ENCODE data around the gene C21orf58. TPM values are rescaled to one million over a fixed set of nuclear protein-coding genes. Genes with fewer than 3 reads are reported as not detected.

The C21orf58 gene
- total and polyA plus RNA-seq, 2 experiments from 2014 or later, result 17.7 to 23.9 TPM

DNA sequence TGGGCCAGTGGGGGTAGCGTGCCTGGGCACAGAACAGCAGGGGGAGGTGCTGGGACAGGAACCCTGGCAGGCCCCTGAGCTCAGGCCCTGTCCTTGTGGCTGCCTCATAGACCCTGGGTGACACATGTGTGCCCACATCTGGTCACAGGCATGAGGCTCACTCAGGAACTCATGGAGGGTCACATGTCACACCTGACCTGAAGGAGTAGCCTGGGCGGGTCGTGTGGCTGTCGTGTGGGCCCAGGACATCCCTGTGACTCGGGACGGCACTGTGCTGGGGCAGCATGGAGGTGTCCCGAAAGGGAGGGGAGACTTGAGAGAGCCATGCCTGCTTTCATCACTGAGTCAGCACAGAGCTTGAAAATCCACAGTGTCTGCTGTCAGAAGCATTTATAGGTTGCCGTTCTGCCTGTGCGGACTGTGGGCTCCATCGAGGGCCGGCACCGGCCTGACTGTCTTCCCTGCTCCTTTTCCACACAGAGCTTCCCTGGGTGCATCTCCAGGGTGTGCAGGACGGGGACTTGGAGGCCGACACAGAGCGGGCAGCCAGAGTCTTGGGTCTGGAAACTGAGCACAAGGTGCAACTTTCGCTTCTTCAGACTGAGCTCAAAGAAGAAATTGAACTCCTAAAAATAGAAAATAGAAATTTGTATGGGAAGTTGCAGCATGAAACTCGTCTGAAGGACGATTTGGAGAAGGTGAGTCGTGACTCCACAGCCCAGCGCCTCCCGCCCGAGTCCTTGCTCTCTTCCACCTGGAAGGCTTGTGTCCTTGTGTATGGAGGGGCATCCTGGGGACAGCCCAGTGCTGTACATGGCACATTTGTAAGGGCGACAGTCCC is 33.0 kb upstream of the C21orf58 start:
- Histone ChIP-seq H3K27ac (ENCODE audit: low read depth) (no peak overlapping the region), H3K4me2 (no peak overlapping the region), H3K4me3 (no peak overlapping the region), H2AFZ (no peak overlapping the region), H3F3A (replicated peaks; ENCODE audit: low read depth) (no peaks in the 10 kb centered on the region), H3K9me2 (ENCODE audit: insufficient read depth) (no peaks in the 10 kb centered on the region), H3K4me1 (ENCODE audit: insufficient read depth) (no peaks in the 10 kb centered on the region), H3K36me3 (ENCODE audit: insufficient read depth) (peaks cover 13% of the 10 kb centered on the region), H3K79me2 (replicated peaks; ENCODE audit: insufficient read depth) (peaks cover 11% of the 10 kb centered on the region; the same call in 1 of the 2 replicates), H4K20me1 (replicated peaks; ENCODE audit: insufficient read depth) (no peaks in the 10 kb centered on the region; the same call in 1 of the 2 replicates), H3K27me3 (ENCODE audit: insufficient read depth) (no peaks in the 10 kb centered on the region)
- Mint-ChIP-seq H3K27me3 (ENCODE audit: insufficient read depth, low read depth, poor library complexity) (peaks cover 12% of the 10 kb centered on the region), H3K4me1 (no peaks in the 10 kb centered on the region), H3K36me3 (ENCODE audit: low read depth) (peaks cover 56% of the 10 kb centered on the region), H3K9me3 (no peaks in the 10 kb centered on the region), H3K4me3 (no peak overlapping the region), H3K27ac (no peak overlapping the region)
- no peak for DNase-seq (ENCODE audit: low spot score)
- no peak for TF ChIP-seq ZNF331 (CRISPR knock-in tag; IDR thresholded peaks at IDR 0.05; ENCODE audit: low read depth)
- TF ChIP-seq STAT1 (IDR thresholded peaks at IDR 0.05; ENCODE audit: unreplicated experiment), result no peak
- no peak for TF ChIP-seq POLR2AphosphoS5 (IDR thresholded peaks at IDR 0.05; ENCODE audit: low read depth)
- TF ChIP-seq EZH2 (IDR thresholded peaks at IDR 0.05; ENCODE audit: low read depth, unreplicated experiment), result no peak
- no peak for TF ChIP-seq ZNF462 (CRISPR knock-in tag; IDR thresholded peaks at IDR 0.05)
- no peak for TF ChIP-seq CREB1 (CRISPR knock-in tag; IDR thresholded peaks at IDR 0.05; ENCODE audit: low read depth)
- TF ChIP-seq ZNF114 (CRISPR knock-in tag; IDR thresholded peaks at IDR 0.05), result no peak
- TF ChIP-seq, protein P1, sequence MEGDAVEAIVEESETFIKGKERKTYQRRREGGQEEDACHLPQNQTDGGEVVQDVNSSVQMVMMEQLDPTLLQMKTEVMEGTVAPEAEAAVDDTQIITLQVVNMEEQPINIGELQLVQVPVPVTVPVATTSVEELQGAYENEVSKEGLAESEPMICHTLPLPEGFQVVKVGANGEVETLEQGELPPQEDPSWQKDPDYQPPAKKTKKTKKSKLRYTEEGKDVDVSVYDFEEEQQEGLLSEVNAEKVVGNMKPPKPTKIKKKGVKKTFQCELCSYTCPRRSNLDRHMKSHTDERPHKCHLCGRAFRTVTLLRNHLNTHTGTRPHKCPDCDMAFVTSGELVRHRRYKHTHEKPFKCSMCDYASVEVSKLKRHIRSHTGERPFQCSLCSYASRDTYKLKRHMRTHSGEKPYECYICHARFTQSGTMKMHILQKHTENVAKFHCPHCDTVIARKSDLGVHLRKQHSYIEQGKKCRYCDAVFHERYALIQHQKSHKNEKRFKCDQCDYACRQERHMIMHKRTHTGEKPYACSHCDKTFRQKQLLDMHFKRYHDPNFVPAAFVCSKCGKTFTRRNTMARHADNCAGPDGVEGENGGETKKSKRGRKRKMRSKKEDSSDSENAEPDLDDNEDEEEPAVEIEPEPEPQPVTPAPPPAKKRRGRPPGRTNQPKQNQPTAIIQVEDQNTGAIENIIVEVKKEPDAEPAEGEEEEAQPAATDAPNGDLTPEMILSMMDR (conservative IDR thresholded peaks at IDR 0.05; ENCODE audit: low read depth in 2 of 2), result no peak
- TF ChIP-seq, protein P2, sequence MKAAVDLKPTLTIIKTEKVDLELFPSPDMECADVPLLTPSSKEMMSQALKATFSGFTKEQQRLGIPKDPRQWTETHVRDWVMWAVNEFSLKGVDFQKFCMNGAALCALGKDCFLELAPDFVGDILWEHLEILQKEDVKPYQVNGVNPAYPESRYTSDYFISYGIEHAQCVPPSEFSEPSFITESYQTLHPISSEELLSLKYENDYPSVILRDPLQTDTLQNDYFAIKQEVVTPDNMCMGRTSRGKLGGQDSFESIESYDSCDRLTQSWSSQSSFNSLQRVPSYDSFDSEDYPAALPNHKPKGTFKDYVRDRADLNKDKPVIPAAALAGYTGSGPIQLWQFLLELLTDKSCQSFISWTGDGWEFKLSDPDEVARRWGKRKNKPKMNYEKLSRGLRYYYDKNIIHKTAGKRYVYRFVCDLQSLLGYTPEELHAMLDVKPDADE (IDR thresholded peaks at IDR 0.05), result no peak
- no peak for TF ChIP-seq EZH2phosphoT487 (IDR thresholded peaks at IDR 0.05; ENCODE audit: unreplicated experiment)
- no peak for TF ChIP-seq NANOG (IDR thresholded peaks at IDR 0.05; ENCODE audit: borderline replicate concordance)
- TF ChIP-seq JUNB (IDR thresholded peaks at IDR 0.05; ENCODE audit: unreplicated experiment), result no peak
- TF ChIP-seq, protein P3, sequence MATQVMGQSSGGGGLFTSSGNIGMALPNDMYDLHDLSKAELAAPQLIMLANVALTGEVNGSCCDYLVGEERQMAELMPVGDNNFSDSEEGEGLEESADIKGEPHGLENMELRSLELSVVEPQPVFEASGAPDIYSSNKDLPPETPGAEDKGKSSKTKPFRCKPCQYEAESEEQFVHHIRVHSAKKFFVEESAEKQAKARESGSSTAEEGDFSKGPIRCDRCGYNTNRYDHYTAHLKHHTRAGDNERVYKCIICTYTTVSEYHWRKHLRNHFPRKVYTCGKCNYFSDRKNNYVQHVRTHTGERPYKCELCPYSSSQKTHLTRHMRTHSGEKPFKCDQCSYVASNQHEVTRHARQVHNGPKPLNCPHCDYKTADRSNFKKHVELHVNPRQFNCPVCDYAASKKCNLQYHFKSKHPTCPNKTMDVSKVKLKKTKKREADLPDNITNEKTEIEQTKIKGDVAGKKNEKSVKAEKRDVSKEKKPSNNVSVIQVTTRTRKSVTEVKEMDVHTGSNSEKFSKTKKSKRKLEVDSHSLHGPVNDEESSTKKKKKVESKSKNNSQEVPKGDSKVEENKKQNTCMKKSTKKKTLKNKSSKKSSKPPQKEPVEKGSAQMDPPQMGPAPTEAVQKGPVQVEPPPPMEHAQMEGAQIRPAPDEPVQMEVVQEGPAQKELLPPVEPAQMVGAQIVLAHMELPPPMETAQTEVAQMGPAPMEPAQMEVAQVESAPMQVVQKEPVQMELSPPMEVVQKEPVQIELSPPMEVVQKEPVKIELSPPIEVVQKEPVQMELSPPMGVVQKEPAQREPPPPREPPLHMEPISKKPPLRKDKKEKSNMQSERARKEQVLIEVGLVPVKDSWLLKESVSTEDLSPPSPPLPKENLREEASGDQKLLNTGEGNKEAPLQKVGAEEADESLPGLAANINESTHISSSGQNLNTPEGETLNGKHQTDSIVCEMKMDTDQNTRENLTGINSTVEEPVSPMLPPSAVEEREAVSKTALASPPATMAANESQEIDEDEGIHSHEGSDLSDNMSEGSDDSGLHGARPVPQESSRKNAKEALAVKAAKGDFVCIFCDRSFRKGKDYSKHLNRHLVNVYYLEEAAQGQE (IDR thresholded peaks at IDR 0.05; ENCODE audit: unreplicated experiment), result no peak
- ATAC-seq, result no peak

Measured in GM23338 (cell line).